Activated CD4-positive, alpha-beta T cell treated with anti-CD3 and anti-CD28 coated beads, Interleukin-2, Interleukin-6, amounts not matched to agents 100 ng/mL and 50 ng/mL, durations not matched to agents 16 hours and 8 hours (primary cell): ENCODE data around the gene FAM43A.
A peak's percentile ranks its signal among the peaks of the same experiment; 100 is the strongest.

ENCODE experiments used
- DNase-seq: peaks from one replicate; pipeline ENCODE4 v3.0.0-alpha.2; 2020

The FAM43A gene

DNA sequence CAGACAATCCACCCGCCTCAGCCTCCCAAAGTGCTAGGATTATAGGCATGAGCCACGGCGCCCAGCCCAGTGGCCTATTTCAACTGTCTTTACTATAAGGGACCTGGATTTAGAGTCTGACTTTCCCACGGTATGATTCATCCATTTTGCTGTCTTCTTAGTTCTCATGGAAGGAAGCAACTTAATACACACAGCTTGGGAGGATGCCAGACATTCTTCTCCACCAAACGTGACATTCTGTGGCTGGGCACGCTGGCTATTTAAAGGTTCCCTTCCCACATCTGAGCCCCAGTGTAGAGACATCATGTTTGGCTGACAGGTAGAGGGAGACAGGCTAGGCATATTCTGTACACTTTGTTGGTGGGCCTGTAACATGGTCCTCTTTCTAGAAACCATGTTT is 26.2 kb downstream of the FAM43A start:
- DNase-seq: no peak

DNA sequence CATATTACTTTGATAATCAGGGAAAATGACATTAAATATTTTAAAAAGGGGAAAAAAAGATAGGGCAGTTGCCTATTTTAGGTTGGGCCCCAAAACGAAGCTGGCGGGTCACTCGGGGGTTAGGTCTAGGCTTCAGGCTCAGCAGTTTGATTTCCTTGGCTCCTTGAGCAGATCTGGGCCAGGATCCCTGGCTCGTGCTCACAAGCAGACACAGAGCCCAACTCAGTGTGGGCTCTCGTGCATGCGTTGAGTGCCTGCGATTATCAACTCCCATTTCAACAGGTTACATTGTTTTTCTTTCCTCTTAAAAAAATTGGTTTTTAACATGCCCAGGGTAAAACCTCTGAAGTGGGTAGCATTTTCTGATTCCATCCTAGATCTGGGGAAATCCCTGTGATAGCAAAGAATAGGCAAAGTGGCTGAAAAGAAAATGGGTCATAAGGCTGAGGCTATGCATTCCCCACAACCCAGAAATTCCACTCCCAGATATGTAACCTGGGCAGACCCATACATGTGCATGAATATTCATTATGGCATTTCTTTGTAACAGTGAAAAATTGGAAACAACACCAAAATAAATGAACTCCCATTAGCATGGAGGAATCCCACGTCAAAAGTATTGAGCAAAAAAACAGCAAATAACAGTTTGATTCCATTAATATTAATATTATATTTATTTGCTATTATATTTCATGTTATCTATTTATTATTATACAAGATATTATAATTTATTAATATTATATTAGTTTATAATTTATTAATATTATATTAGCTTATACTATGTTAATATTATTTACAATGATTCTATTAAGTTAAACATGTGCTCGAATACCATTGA is 27.8 kb downstream of the FAM43A start:
- no peak for DNase-seq

DNA sequence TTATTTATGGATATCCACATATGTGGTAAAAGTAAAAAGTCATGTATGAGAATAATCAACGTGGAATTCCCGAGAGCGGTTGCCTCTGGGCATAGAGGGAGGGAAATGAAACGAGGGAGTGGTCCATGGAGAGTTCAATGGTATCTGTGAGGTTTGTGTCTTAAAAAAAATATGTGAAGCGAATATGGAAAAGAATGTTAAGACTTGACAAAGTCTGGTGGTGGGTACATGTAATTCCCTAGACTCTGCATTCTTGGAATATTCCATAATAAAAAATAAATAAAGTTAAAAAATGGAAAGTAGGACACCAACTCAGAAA is 28.4 kb downstream of the FAM43A start:
- DNase-seq: no peak

GRCh38 chr3:194714564-194714963 is 28.9 kb downstream of the FAM43A start:
- no peak for DNase-seq

DNA sequence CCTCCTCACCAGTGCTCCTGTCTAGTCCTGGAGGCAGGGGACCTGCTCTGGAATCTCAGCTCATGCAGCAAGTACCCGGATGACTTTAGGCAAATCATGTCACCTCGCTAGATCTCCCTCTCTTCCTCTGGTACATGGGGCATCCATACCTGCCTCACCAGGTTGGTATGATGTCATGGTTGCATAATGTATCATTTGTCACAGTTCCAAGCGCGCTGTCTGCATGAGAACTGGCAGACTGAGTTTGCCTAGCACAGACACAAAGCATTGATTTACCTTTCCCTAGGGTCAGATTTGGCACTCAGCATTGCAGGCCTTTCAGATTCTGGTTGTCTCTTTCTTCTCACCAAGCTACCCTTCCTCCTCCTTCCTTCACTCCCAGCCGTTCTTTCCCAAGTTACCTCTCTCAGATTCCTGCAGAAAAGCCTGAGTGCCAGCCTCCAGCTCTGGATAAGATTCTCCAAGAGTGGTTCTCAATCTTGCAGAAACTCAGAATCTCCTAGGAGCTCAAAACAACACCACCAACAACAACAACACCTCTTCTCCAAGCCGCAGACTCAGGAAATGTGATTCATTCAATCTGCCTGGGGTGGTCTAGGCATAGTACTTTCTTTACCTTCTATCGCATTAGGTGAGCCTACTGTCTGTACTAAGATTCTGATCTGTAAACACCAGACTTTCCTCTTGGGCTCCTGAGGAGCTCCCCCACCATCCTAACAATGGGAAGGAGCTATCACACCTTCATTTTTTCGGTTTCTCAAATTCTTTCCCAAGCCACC is 29.5 kb downstream of the FAM43A start:
- DNase-seq: peak; percentile 42

GRCh38 chr3:194718079-194718478 is 32.4 kb downstream of the FAM43A start:
- DNase-seq: no peak

- DNase-seq: no peak
These were observed 34.4 kb downstream of the FAM43A start for GRCh38 chr3:194720048-194720447.

DNA sequence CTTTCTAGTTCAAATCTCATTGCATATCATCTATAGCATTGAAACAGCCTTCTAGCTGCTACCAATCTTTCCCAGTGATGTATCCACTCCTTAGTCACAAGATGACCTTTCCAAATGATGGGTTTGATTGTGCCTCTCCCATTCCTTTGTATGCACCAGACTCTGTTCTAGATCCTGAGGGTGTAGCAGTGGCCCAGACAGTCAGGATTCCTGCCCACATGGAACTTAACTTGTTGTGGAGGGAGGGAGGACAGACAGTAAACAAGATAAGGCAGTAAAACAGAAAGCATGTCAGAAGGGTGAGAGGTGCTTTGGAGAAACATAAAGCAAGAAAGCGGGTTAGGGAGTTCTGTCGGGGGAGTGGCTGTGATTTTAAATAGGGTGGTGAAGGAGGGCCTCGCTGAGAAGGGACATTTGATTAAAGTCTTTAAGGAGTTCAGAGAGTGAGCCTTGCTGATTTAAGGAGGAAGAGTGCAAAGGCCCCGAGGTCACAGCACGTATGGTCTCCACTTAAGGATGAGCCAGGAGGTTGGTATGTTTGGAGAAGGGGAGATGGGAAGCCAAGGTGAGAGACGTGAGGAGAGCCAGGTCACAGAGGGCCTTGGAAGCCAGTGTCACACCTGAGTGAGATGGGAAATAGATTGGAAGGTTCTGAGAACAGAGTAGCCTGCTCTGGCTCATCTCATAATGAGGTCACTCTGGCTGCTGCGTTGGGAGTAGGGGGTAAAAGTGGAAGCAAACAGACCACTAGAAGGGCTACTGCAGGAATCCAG is 38.3 kb downstream of the FAM43A start:
- DNase-seq: no peak

DNA sequence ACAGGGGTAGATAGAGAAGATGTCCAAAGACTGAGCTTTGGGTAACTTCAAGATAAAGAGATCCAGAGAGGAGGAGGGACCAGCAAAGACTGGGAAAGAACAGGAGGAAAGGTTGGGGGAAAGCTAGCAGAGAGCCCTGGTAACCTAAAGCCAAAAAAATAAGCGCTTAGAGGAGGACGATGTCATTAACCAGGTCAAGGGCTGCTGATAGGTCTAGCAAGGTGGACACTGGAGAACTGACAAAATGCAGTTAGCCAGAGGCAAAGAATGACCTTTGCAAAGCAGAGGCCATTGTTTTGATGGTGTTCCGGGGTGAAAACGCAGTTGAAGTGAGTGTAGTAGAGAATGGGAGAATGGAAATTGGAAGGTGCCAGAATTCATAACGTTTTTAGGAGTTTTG is 39.7 kb downstream of the FAM43A start:
- no peak for DNase-seq

DNA sequence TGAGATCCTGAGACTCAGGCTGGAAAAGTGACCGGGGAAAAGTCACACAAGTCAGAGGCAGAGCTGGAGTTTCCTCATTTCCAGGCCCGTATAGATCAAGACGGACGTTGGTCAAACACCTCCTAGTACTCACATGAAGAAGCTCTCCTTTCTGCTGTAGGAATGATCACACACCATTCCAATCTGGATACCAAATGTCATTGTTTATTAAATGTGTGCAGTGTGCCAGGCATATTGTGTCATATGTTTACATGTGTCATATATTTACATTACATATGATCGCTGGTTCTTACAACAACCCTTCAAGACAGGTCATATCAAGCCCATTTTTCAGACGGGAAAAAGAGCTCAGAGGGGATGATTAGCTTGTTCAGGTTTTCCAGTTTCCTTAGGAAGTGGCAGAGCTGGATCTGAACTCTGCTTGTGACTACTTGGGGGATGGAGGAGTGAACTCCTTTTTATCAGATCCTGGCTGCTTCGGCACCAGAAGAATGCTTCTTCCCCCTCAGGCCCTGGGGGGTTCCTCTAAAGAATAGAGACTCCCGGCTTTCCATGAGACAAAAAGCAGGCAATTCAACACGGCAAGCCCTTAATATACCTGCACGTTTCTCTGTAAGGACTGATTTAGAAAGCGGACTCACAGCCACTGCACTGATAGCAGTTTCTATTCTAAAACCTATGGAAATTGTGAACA is 41.9 kb downstream of the FAM43A start:
- DNase-seq: no peak

DNA sequence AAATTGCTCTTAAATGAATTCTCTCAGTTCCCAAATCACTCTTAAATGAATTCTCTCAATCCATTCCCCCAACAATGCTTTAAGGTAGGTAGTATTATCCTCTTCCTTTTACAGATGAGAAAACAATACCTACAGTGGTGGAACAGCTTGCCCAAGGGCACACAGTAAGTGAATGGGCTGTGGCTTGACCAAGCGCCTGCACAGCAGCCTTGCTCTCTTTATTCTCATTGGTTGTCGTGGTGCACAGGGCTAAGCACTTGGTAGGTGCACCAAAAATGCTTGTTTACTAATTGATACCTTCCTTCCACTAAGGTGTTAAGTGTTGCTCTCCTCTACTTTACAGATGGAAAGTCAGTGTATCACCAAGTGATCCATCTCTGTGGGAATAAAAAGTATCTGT is 43.3 kb downstream of the FAM43A start:
- no peak for DNase-seq

- DNase-seq: no peak
These were observed 44.7 kb downstream of the FAM43A start for GRCh38 chr3:194730365-194730764.

GRCh38 chr3:194731506-194732073 is 45.9 kb downstream of the FAM43A start:
- DNase-seq: no peak

DNA sequence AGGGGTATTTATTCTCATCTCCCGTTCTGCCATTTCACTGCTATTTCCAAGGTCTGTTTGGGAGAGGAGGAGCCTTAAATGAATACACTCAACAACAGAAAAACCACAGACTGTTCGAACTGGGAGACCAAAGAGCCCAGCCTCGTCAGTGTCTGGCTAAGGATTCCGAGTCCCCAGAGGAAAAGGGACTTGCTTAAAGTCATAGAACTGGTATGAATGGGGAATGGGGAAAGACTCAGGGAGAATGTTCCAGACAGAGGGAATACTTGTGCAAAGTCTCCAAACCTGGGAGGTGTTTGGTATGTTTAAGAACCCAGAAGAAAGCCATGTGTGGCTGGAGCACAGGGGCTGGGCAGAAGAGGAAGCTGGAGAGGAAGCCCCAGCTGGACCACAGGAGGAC is 46.9 kb downstream of the FAM43A start:
- no peak for DNase-seq

GRCh38 chr3:194736277-194736895 is 50.7 kb downstream of the FAM43A start:
- no peak for DNase-seq

DNA sequence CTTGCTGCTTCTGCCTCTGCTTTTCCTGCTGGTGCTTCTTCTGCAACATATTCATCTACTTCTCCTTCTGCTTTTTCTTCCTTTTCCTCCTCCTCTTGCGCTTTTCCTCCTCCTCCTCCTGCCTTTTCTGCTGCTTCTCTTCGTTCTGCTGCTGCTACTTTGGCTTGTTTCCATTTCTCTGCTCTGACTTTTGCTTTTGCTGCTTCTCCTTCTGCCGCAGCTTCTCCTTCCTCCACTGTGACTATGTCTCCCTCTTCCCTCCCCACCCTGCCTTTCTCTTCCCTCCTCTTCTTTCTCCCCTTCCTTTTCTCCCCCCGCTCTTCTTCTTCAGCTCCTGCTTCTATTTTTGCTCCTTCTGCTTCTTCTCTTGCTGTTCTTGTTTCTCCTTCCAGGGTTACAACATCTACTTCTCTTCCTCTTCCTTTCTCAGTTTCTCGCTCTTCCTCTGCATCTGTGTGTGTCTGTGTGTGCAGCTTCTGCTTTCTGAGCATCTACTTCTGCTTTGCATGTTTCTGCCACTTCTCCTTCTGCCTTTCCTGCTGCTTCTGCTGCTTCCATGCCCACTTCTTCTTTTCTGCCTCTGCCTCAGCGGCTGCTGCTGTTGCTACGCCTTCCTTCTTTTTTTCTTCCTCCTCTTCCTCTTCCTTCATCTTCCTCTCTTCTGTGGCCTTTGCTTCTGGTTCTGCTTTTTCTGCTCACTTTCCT is 51.4 kb downstream of the FAM43A start:
- DNase-seq: no peak
